Islet precursor cell (in vitro differentiated cells): Measurements from ENCODE around the gene IQCK.

Experiments
- DNase-seq: peaks from one replicate; pipeline ENCODE4 v3.0.0-alpha.2; 2018

IQCK gene

DNA sequence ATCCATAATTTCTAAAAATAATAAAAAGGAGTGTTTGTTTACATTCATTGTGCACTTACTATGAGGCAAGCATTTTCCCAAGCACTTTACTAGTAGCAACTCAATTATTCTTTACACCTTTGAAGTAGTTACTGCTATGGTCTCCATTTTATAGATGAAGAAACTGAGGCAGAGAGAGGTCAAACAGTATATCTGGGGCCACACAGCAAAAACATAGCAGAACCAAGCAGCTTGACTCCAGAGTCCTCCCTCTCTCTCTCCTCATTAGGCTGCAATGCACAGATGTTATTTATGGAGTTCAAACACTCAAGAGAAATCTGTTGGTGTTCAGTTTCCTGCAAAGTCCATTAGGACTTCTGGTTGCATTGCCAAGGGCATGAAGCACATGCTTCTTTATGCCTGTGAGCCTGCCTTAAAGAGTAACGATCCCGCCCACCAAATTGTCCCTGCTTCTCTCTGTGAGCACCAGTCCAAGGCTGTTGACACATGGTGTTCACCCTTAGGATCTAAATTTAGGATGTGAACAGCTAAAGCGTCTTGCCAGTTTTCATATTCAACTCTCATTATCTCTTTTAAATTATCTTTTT, 122.5 kb downstream of the IQCK start:
- peak; percentile 55 for DNase-seq

DNA sequence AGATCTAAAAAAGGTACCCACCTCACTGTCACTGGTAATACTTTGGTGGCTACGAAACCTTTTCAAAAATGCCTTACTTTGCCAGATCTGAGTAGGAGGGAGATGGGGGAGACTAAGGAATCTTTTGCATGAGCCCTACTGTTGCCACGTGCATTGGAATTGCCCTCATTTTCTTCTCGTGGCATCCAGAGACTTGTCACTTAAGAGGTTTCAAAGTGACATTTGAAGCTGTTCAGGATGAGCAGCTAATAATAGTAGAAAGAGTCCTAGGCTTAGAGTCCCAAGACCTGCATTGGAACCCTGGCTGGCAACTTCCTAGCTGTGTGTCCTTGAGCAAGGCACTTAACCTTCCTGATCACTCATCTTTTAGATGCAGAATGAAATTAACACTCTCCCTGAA, 123.1 kb downstream of the IQCK start:
- peak; percentile 26 for DNase-seq

- no peak for DNase-seq
Observed at GRCh38 chr16:19842426-19843157, 124.5 kb downstream of the IQCK start.

GRCh38 chr16:19843371-19843770, 125.3 kb downstream of the IQCK start:
- DNase-seq = peak; percentile 44

DNA sequence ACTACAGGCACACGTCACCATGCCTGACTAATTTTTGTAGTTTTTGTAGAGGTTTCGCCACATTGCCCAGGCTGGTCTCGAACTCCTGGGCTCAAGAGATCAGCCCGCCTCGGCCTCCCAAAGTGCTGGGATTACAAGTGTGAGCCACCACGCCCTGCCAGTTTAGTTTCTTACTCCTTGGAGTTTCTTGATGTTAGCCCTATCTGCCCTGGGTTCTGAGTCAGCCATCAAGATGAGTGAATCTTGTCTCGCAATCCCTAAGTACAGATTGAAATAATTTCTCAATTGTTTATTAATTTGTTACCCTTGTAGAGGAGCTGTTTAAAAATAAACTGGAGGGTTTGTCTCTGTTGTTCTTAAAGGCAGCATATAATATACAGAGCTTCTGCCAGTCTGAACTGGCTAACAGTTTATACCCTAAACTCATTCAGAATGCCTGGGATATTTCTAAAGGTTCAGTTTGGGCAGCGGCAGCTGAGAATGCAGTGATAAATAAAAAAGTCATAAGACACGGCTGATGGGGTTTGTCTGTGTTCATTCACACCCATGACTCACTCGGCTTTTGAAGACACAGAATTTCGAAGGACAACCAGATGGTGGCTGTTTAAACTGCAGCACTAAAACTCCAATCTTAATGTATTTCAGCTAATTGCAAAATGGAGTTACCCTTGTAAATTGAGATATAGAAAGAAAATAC, 127.0 kb downstream of the IQCK start:
- DNase-seq = no peak

DNA sequence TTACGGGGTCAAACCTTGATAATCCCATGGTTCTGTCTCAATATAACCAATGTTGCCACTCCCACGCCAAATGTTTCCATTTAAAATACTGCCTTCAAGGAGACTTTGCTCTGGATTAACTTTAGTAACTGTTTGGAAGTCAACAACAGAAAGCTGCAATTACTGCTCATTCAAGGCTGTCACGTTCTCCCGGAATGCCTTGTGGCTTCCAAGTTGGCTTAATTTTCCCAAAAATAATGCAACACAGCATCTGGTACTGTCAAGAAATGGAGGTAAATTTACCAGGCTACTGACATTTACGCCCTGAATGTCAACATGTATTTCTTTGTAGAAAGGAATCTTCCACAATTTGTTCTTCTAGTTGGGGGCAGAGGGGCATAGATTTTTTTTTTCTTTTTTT, 128.4 kb downstream of the IQCK start:
- no peak for DNase-seq

DNA sequence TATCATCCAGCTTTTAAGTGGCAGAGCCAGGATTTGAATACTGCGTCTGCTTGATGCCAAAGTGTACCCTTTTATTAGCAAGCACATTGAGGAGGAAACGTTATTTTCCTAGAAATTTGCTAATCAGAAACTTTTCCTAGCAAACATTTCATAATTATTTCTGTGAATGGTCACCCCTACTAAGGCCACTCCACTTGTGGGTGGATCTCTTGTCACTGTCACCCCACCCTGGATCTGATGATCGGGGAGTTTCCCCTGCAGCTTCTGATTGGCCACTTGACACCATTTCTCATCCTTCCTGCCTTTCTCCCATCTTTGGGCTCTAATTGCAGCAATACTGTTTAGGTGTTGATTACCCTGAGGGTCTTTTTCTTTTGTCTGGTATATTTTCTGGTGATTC, 130.7 kb downstream of the IQCK start:
- DNase-seq = no peak

- peak; percentile 29 for DNase-seq
Observed at GRCh38 chr16:19850131-19850817, 132.2 kb downstream of the IQCK start.

- DNase-seq = peak; percentile 48
Observed at GRCh38 chr16:19851476-19851875, 133.4 kb downstream of the IQCK start.

DNA sequence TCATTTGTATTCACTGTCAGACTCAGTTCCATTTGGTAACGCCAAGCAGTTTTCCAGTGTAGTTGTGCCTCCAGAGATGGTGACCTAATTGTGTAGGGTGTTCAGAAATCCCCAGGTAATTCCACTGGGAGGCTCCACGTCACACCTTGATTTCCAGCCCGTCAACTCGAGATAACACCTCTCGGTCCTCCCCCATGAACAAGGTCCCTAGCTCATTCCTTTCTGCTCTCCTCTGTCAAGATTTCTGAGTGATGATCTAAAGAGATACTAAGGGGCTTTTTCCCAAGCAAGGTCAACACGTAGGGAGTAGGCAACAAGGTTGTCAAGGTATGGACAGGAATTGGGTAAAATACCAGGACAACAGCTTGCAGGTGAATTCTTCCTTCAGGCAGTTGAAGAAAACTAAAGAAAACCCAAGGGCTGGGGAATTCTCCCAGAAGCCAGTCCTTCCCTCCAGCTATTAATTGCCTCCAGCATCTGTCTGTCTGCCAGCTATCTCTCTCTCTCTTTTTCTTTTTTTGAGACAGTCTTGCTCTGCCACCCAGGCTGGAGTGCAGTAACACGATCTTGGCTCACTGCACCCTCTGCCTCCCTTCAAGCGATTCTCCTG, 135.2 kb downstream of the IQCK start:
- no peak for DNase-seq

GRCh38 chr16:19853742-19854542, 135.9 kb downstream of the IQCK start:
- peak; percentile 74 for DNase-seq

DNA sequence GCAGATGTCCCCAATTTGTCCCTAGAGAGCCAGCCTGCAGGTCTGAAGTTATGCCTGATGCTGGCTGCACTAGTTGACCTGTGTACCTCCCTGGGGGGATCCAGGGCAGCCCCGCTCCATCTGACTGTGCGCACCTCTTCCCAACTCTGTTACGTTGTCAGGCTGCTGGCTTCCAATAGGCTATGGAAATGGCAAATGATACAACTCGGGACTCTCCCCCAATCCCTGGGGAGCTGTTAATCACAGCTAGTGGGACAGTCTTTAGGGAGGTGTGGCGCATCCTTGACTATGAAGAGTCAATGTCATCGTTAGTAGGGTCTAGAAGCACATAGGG, 136.4 kb downstream of the IQCK start:
- no peak for DNase-seq

- peak; percentile 74 for DNase-seq
Observed at GRCh38 chr16:19856120-19856519, 138.0 kb downstream of the IQCK start.

GRCh38 chr16:19857593-19858339, 139.7 kb downstream of the IQCK start:
- no peak for DNase-seq

- DNase-seq = no peak
Observed at GRCh38 chr16:19858340-19859018, 140.4 kb downstream of the IQCK start.

DNA sequence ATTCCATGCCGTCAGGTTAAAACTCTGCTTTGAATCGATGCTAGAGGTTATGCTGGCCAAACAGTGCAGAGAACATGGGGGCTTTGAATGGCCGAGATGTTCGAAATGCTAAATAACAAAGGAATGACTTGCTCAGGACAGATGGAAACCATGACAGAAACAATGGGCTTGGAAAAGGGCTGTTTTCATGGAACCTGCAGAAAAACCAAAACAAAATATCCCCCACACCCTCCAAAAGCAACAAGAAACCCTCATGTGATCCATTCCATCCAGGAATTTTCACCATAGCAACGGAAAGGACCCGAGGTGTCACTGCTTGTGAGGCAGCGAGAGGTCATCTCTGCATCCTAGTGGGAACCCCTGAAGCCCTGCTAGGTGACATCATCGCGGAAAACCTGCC, 141.1 kb downstream of the IQCK start:
- no peak for DNase-seq

GRCh38 chr16:19859603-19860002, 141.5 kb downstream of the IQCK start:
- no peak for DNase-seq

GRCh38 chr16:19860166-19861041, 142.3 kb downstream of the IQCK start:
- peak; percentile 82 for DNase-seq

DNA sequence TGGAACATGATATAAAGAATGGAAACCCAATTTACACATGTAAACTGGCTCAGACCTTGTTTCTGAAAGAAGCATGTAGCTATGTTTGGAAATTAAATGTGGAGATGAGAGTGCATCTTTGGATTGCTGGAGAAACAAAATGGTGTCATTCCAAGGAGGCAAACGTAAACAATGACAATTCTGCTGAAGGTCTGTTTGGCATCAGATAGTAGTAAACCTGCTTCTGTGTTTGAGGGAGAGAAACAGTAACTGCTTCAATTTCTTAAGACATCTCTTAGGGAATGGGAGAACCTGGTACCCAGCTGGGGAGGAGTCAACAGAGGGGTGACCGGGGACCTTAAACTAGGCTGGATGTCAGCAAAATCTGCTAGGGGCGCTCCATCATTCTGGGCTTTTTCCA, 143.1 kb downstream of the IQCK start:
- no peak for DNase-seq

- peak; percentile 65 for DNase-seq
Observed at GRCh38 chr16:19861811-19862327, 143.8 kb downstream of the IQCK start.
